Right lung (tissue), 5 donors: ENCODE measurements around the gene STXBP6. TPM values are rescaled to one million over a fixed set of nuclear protein-coding genes. Genes with fewer than 3 reads are reported as not detected.

Experiments
- DNase-seq, 2 donors: peaks; one replicate each; pipeline ENCODE4 v3.0.0-alpha.2; 2013
- polyA plus RNA-seq, 5 donors: library from polyadenylated mRNA; unstranded; fragments of 120-200 nt; gene quantifications; one replicate each; pipeline versions ENCODE4 v1.2.1 to v1.2.3, GENCODE V29; 2013; ENCODE audit warnings: inconsistent platforms in 1 of 5, low replicate concordance in 1 of 5; ENCODE audit not compliant: insufficient read length in 5 of 5, insufficient read depth in 1 of 5

STXBP6 gene
- polyA plus RNA-seq, 5 donors, result 39.1 to 61.9 (median 50.3) TPM

DNA sequence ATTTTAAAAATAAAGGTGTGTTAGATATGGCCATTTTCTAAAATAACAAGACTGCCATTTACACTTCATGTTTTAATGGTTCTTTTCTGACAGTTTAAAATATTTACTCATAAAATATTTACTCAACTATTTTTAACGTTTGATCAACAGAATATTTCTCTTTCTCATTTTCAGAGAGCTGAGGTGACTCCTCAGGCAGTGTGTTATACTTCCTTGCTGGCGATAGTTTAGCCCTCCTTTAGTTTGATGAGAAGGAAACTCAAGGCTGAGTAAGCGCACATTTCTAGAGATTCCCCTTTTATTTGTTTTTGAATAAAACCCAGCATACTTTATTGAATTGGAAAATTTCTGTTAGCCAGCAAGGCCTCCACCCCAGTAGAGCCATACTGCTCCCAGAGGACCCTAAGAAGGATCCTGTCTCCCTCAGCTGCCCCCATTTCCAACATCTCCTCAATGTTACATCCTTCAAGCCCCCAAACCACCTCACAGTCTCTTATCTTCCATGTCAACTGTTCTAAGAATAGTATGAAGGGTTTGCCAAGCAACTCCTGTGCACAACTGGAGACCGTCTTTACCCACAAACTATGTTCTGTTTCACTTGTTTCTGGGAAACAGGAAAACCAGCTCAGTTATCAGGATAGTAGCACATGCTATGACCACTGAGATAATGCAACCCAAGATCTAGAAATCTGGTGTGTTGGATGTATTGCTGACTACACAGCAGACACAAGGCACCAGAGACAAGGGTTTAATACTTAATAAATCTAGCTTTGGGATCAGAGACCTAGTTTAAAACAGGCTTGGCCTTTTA, 129.5 kb downstream of the STXBP6 start:
- DNase-seq, result no peak

DNA sequence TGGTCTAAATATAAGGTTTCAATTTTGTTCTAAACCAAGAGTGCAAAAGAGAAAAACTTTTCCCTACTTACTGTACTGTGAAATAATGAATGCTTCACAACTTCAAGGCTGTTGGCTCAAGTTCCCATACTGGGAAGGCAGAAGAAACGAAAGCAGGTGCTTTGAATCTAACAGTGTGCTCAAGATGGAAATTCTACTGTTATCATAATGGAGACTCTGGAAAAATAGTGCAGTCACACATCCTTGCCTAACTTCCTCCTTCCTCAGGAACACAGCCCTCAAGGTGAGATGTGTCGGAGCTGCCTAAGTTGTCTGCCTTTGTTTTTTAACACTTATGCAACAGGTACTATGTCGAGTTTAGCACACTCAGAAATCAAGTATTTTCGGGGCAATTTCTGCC, 131.1 kb downstream of the STXBP6 start:
- DNase-seq, result no peak

DNA sequence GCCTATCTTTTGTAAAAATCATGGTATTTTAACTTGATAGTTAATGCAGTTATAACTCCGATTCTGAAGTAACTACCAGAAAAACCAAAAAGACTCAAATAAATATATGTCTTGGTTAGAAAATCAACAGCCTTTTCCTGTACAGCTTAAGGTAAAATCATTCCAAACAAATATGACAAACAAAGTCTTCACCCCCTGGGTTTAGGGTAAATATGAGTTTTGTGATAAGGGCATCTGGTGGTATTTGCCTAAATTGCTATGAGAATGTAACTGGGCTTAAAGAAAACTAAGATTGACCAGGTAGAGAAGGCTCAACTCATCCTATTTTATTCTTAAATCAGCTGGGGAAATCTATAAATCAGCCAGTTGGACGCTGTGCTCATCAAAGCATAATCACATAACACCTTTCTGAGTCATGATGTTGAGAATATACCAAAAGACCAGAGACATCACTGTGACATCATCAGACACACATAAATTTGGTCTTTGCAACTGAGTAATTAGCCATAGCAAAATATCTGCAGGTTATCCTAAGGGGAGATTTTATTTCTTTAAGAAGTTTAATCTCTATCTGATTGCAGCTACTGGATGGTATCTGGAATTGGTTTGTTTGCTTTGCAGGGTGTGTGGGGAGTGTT, 133.9 kb downstream of the STXBP6 start:
- DNase-seq, result no peak

DNA sequence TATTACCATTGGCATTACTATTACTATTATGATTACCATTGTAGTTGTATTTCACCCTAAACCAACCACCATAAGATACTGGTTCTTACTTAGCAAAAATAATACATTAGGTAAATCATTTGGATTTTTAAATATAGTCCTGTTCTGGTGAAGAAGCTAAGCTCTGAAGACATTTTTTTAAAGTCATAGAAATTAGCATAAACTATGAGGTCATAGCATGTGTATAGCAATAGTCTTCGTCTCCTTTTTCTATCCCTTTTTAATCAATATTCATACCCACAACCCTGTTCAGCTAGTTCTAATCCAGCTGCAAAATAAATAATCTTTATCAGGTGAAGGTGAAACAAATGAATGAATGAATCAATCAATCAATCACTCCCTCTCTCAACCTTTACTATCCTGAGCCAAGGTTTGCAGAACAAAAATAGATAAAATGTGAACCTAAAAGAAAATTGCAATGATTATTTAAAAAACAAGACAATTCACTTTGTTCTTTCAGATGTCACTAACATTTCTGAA, 134.5 kb downstream of the STXBP6 start:
- no peak for DNase-seq

DNA sequence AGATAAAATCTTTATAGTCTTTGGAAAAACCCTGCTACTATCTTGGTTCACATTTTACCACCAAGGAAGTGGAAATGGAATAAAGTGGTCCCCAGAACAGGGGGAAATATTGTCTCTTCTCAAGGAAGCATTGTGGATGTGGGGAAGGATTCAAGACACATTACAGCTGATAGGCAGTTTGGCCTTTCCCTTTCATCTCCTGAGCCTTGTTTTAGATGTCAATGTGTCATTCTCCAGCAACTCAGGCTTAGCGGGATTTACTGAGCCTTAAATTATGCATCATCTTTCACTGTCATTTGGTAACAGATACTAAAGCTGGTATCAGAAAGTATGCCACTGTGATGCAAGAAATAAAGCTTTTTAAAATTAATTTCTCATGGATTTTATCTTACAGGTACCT, 136.2 kb downstream of the STXBP6 start:
- DNase-seq, result no peak

DNA sequence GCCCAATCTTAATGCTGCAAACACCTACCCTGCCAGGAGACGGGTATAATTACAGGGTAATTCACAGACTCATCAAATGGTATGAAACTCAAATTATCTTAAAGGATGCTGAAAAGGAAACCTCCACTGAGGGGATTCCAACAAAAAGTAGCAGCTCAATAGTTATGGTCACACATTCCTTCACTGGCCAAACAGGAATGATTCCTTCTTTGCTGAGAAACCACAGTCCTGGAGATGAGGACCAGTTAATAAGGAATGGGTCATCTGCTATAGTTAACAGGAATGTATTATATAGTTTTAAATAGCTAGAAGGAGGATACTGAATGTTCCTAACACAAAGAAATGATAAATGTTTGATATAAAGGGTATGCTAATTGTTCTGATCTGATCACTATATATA, 136.9 kb downstream of the STXBP6 start:
- no peak for DNase-seq

DNA sequence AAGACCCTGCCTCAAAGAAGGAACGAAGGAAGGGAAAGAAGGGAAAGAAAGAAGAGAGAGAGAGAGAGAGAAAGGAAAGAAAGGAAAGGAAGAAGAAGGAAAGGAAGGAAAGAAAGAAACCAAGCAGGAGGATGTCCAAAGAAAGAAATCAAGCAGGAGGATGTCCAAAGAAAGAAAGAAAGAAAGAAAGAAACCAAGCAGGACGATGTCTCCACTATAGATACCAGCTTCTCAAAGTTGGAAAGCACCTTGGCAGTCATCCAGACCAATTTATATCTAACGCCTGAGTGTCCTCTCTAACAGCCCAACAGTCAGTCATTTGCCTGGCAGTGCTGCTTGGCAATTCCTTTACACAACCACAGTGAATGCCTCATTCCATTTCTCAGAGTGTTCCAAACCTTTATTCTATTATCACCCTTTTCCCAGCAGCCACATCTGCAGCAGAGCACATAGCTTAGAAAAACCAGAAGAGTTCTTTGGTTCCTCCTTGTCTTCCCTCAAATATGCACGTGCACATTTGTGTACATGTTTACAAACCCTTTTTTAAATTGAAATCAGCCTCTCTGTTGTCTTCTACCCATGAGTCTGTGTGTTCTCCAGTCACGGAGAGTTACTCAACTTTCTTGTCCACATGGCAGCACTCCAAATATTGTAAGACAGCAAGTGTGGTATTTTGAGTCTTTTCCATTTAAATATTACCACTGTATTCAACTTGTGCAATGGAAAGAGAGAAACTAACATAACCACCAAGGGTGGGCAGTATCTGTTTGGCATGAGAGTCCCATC, 138.4 kb downstream of the STXBP6 start:
- peak; percentile 55 to 64 for DNase-seq

DNA sequence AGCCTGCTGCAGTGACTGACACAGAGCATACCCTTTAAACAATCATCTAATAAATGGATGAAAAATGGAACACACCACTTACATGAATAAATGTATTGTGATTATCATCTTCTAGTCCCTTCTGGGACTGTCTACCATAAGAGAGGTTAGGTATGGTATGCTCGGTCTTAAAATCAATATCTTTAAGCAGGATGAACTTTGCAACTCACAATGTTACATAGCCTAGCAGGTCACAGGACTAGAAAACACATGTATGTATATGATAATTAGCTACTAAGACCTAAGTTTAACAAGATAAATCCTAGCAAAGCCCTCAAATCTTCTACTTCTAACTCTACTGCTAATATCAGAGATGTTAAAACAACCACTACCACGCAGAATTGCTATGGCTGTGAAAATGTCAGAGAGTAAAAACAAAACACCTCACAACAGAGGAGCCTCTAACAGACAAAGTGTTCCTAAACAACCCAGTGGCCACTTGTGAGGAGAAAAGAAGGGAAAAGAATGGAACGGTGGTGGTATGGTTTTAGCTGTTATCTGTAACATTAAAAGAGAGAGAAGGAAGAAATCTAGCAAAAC, 139.4 kb downstream of the STXBP6 start:
- DNase-seq, result no peak

DNA sequence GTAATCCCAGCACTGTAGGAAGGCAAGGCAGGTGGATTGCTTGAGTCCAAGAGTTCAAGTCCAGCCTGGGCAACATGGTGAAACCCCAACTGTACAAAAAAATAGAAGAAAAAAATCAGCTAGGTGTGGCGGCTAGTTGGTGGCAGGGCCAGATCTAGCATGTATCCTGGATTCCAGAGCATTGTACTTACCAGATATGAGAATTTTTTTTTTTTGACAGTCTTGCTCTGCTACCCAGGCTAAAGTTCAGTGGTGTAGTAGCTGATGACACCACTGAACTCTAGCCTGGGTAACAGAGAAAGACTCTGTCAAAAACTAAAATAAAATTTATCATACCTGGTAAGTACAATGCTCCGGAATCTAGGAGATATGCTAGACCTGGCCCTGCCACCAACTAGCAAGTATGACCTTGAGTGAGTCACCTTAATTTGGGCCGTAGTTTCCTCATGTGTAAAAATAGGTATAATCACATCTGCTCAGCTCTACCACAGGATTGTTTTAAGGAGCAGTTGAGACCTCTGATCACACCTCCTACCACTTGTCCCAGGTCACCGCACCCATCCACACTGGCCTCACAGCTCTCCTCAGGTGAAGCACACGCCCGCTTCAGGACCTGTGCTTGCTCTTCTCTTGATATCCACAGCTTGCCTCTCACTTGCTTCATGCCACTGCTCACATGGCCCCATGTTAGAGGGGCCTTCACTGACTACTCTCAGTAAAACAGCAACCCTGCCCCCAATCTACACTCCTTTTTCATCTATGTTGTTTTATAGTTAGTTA, 140.2 kb downstream of the STXBP6 start:
- no peak for DNase-seq

DNA sequence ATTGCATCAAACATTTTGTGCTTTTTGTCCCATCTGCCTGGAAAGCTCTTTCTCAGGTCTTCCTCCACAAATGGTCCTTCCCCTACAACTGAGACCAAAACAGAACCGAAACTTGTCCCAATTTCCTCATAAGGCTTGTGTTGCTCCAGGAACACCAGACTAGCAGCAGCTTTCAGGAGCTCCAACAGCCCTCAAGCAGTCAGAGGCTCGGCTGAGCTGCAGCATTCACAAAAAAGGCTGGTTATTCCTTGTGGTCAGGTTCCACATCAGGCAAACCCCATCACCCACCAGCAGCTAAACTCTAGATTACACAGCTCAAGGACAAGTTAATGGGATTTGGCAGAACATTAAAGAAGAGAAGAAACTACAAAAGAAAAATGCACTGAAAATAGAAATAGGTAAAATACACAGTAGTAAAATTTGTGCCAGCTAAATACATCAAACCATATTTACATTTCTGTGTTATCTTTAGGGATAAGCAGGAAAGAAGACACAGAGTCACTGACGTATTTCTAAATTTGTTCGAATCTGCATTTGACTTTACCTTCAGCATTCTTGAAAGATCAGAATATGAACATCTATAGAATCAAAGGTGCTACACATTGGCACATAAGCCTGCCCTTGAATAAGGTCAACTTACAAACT, 141.2 kb downstream of the STXBP6 start:
- no peak for DNase-seq

DNA sequence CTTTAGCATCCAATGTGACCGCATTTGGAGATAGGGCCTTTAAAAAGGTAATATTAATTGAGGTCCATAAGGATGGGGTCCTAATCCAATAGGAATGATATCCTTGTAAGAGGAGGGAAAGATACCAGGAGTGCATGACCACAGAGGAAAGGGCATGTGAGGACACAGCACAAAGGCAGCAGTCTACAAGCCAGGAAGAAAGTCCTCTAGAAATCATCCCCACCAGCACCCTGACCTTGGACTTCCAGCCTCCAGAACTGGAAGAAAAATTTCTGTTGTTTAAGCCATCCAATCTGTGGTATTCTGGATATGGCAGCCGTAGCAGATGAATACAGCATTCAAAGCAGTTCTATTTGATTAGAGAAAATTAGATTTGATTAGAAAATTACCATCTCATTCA, 145.4 kb downstream of the STXBP6 start:
- DNase-seq, result no peak

DNA sequence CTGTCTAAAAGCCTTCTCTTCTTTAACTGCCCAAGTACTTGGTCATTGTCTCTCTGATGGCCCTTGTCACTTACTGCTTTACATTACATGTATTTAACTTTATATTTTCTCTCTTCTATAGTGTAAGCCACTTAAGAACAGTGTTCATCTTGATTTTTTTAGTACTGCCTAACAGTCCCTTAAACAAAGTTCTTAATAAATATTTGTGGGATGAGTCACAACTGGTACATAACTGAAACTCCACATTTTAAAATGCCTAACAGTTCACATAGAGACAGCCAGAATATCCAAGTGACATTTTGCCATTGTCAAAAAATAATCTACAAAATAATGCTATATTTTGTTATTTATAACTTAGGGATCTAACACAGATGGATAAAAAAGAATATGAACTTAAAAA, 146.6 kb downstream of the STXBP6 start:
- no peak for DNase-seq

DNA sequence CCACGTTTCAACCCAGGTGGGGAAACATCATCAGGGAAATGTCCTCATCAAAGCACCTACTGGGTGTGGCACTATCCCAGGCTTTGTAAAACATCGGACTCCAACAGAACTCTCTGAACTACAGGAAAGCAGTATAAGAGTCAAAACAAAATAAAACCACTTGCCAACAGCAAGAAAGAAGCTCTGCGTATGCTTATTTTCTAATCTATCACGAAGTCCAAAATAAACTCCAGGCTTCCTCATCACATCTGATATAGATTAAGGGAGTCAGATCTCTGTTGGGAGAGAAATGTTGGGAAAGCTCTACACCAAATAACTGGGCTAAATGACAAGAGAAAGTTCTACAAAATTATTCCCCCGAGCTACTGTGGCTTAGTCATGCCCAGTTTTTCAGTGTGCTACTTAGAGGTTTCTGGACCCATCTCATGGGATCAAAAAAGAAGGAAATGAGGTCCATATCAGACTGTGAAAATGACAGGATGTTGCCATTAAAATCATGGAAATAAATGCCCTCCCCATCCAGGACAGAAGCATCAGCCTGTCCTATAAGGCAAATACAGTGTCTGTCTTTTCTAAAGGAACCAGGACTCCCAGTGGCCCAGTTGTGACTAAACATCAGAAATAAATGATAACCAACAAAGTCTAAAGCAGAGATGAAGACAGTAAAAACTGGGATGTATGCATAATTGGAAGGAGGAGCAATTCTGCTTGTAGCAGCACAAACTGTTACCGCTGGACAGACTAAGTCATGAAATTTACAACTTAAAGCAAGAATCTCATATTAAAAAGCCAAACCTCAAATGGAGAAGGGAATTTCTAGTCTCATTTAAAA, 149.5 kb downstream of the STXBP6 start:
- DNase-seq, result no peak

DNA sequence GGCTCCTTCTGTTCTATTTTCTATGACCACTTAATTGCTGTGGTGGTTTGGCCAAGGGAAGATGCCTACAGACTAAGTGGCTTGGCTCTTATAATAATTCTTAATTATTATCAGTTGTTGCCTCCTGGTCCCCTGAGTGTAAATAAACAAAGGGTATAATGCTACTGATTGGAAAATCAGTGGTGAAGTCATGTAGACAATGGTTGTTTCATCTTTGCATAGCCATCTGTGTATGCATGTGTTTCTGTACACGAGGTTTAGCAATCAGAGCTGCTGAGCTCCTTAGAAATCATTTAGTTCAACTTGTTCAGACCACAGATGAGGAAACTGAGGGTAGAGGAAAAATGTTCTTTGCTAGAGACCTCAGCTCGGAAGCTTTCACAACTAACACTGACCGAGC, 152.2 kb downstream of the STXBP6 start:
- no peak for DNase-seq

DNA sequence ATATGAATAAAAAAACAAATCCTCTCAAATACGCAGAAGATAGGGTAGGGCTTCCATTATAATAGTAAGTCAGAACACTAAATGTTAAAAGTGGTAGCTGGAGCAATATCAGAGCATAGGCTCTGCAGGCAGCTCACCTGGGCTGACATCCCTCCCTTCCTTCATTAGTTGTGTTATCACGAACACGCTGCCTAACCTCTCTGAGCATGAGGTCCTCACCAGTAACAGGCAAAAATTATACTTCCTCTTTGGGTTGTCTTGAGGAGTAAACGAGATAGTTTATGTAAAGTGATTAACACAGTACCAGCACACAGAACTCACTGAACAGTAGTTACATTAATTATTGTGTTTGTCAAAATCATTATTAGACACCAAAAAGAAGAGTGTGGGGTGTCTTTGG, 154.3 kb downstream of the STXBP6 start:
- no peak for DNase-seq

DNA sequence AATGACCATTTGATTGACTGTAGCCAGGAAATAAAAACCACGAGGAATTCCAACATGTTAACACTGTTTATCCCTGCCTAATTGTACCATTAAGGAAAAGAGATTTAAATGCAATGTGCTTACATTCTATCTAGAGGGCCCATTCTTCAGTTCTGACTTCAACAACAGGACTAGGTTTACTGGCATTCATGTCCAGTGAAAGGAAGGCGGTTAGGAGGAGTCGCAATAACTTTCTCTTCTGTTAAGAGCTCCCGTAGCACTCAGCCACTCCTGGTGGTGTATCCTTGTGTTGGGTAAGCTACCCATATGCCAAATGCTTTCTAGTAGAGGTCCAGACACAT, 154.7 kb downstream of the STXBP6 start:
- no peak for DNase-seq

DNA sequence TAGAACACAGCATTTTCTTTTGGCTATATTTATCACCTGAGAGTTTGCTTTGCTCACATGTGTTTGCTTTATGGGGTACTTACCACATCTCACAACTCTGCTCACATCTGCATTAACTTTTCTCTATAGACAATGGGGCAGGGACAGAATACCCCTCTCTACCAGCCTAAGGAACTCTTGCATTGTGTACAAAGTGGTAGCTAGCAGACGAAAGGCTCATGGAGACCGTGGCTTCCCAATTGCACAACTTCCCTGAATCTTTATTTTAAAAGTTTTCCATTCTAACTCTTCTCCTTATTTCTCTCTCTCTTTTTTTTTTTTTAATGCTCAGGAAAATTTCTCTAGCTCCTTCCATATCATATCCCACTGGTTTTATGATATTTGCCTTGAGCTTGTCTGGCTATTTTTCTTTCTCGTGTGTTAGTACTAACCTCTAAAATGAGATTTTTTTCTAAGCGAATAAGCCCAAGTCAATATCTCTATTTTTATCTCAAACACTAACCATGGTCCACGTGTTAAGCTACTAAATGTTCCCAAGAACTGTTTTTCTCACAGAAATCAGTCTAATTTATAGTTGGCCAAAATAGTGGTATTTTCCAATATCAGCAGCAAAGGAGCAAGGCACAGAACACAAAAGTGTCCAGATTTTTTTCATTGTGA, 155.2 kb downstream of the STXBP6 start:
- DNase-seq, result no peak

DNA sequence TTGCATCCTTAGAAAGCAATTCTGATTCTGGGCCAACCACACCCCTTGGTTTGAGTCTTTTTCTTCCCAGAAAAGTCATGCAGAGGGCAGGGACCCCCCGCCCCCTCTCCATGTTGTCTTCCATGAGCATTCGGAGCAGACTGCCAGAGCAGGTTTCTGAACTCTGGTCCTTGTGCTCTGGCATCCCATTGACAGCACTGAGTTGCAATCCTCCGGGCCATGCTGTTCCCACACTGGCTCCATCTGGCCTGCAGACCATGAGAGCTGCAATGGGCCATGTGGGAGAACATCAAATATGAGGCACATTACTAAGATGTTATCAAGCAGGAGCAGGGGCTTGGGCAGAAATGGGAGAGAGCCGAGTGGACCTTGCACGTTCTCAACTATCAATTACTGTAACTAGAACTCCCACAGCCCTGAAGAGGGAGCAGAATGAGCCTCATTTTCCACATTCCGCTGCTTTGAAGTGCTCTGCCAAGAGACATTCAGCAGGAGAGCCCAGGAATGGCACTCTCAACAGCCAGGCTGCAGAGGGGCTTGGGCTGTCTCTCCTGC, 157.4 kb downstream of the STXBP6 start:
- no peak for DNase-seq

DNA sequence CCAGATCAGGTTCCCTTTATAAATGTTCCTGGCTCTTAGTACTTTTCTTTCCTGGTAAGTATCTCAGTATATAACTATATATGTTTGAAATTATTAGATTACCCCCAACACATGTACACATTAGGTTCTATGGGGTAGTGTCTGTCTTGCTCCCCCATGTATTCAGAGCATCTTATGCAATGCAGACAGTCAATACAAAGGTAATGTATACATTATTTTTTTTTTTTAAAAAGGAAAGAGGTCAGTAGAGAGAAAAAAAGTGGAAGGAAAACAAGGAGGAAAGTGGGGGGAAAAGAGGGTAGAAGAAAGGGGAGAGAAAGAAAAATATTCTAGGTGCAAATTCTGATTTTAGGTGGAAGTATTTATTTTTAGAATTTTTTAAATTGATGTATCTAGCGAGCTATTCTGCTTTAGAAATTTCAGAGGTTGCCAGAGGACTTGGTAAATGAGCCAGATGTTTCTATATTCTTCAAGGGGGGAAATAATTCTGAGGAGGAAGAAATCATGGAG, 157.9 kb downstream of the STXBP6 start:
- DNase-seq, result no peak
